ENCODE data around the gene CACNB4. TPM values are rescaled to one million over a fixed set of nuclear protein-coding genes. Genes with fewer than 3 reads are reported as not detected.

CACNB4 gene
- total RNA-seq, 3 donors from 2014 or later, result 1.6 to 17.7 (median 11.5) TPM

GRCh38 chr2:151987484-151987883, 111.4 kb downstream of the CACNB4 start:
- Histone ChIP-seq H3K27ac (no peak overlapping the region), H3K4me3 (no peak overlapping the region), H3K9me3 (no peaks in the 10 kb centered on the region), H3K4me1 (no peaks in the 10 kb centered on the region), H3K27me3 (no peaks in the 10 kb centered on the region), H3K36me3 (no peaks in the 10 kb centered on the region)
- intact Hi-C loops (cut with DNase I; ENCODE audit: low total_unique reads), result no loop called here
- no peak for DNase-seq (ENCODE audit: low spot score in 2 of 2)
- TF ChIP-seq CTCF (IDR thresholded peaks at IDR 0.05) (no peak), POLR2A (IDR thresholded peaks at IDR 0.05) (no peak), POLR2AphosphoS5 (IDR thresholded peaks at IDR 0.05) (no peak)

- intact Hi-C loops (cut with DNase I; ENCODE audit: low total_unique reads), result no loop called here
- Histone ChIP-seq H3K27ac (no peak overlapping the region), H3K9me3 (no peaks in the 10 kb centered on the region), H3K27me3 (no peaks in the 10 kb centered on the region), H3K4me3 (no peak overlapping the region), H3K36me3 (no peaks in the 10 kb centered on the region), H3K4me1 (no peaks in the 10 kb centered on the region)
- DNase-seq (ENCODE audit: low spot score in 2 of 2), result no peak
- TF ChIP-seq POLR2AphosphoS5 (IDR thresholded peaks at IDR 0.05) (no peak), POLR2A (IDR thresholded peaks at IDR 0.05) (no peak), CTCF (IDR thresholded peaks at IDR 0.05) (no peak)
Measured at GRCh38 chr2:151984424-151985083, 114.3 kb downstream of the CACNB4 start.

- TF ChIP-seq POLR2A (IDR thresholded peaks at IDR 0.05), result no peak
- TF ChIP-seq POLR2AphosphoS5 (IDR thresholded peaks at IDR 0.05), result no peak
- no peak for TF ChIP-seq CTCF (IDR thresholded peaks at IDR 0.05)
- Histone ChIP-seq H3K27ac (no peak overlapping the region), H3K4me3 (no peak overlapping the region), H3K27me3 (no peaks in the 10 kb centered on the region), H3K9me3 (no peaks in the 10 kb centered on the region), H3K36me3 (no peaks in the 10 kb centered on the region), H3K4me1 (no peaks in the 10 kb centered on the region)
- DNase-seq (ENCODE audit: low spot score in 2 of 2), result no peak
- intact Hi-C loops (cut with DNase I; ENCODE audit: low total_unique reads), result no loop called here
Measured at GRCh38 chr2:151983221-151983620, 115.6 kb downstream of the CACNB4 start.

GRCh38 chr2:151981886-151982285, 117.0 kb downstream of the CACNB4 start:
- TF ChIP-seq POLR2A (IDR thresholded peaks at IDR 0.05) (no peak), POLR2AphosphoS5 (IDR thresholded peaks at IDR 0.05) (no peak), CTCF (IDR thresholded peaks at IDR 0.05) (no peak)
- DNase-seq (ENCODE audit: low spot score in 2 of 2), result no peak
- H3K27ac ChIP-seq, result no peak overlapping the region
- intact Hi-C loops (cut with DNase I; ENCODE audit: low total_unique reads), result no loop called here
- H3K9me3 ChIP-seq, result no peaks in the 10 kb centered on the region
- no peaks in the 10 kb centered on the region for H3K4me1 ChIP-seq
- no peaks in the 10 kb centered on the region for H3K27me3 ChIP-seq
- H3K36me3 ChIP-seq, result no peaks in the 10 kb centered on the region
- H3K4me3 ChIP-seq, result no peak overlapping the region

- Histone ChIP-seq H3K36me3 (no peaks in the 10 kb centered on the region), H3K9me3 (no peaks in the 10 kb centered on the region), H3K27ac (no peak overlapping the region), H3K4me1 (no peaks in the 10 kb centered on the region), H3K27me3 (no peaks in the 10 kb centered on the region), H3K4me3 (no peak overlapping the region)
- no peak for DNase-seq (ENCODE audit: low spot score in 2 of 2)
- no peak for TF ChIP-seq POLR2AphosphoS5 (IDR thresholded peaks at IDR 0.05)
- TF ChIP-seq CTCF (IDR thresholded peaks at IDR 0.05), result no peak
- no peak for TF ChIP-seq POLR2A (IDR thresholded peaks at IDR 0.05)
- intact Hi-C loops (cut with DNase I; ENCODE audit: low total_unique reads), result no loop called here
Measured at GRCh38 chr2:151979694-151980093, 119.2 kb downstream of the CACNB4 start.

Measured in breast epithelium (tissue), 4 donors.